ENCODE data around the gene C1orf105. TPM values are rescaled to one million over a fixed set of nuclear protein-coding genes. Genes with fewer than 3 reads are reported as not detected.
A peak's percentile ranks its signal among the peaks of the same experiment; 100 is the strongest.

C1orf105 gene
- total RNA-seq, 4 donors from 2014 or later, result not detected

DNA sequence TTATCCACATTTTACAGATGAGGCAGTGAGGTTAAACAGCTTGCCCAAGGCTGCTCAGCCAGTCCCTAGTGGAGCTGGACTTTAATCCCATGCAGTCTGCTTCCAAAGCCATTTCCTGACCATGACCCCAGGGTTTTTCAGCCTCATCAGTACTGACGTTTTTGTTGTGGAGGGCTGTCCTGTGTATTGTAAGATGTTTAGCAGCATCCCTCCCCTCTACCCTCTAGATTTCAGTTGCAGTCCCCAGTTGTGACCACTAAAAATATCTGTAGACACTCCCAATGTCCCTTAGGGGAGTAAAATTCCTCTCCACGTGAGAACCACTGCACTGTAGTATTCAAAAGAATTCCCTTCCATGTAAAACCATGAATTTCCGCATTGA lies 30.2 kb upstream of the C1orf105 start:
- Histone ChIP-seq H3K4me3 (replicated peaks in 1 of 3) (no peak overlapping the region), H3K27me3 (no peaks in the 10 kb centered on the region), H3K9me3 (no peaks in the 10 kb centered on the region), H3K4me1 (peaks cover 36 to 47% of the 10 kb centered on the region in 2 donors), H3K27ac (peak overlapping the region; percentile 72 to 93 (median 89)), H3K36me3 (no peaks in the 10 kb centered on the region)
- 23 to 28% methylated on average over 3 of the region's 3 CpGs for WGBS, 2 donors
- intact Hi-C loops (cut with DNase I), result no loop called here
- TF ChIP-seq, protein P1, sequence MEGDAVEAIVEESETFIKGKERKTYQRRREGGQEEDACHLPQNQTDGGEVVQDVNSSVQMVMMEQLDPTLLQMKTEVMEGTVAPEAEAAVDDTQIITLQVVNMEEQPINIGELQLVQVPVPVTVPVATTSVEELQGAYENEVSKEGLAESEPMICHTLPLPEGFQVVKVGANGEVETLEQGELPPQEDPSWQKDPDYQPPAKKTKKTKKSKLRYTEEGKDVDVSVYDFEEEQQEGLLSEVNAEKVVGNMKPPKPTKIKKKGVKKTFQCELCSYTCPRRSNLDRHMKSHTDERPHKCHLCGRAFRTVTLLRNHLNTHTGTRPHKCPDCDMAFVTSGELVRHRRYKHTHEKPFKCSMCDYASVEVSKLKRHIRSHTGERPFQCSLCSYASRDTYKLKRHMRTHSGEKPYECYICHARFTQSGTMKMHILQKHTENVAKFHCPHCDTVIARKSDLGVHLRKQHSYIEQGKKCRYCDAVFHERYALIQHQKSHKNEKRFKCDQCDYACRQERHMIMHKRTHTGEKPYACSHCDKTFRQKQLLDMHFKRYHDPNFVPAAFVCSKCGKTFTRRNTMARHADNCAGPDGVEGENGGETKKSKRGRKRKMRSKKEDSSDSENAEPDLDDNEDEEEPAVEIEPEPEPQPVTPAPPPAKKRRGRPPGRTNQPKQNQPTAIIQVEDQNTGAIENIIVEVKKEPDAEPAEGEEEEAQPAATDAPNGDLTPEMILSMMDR (IDR thresholded peaks at IDR 0.05), result no peak
- TF ChIP-seq POLR2A (IDR thresholded peaks at IDR 0.05), result no peak
- DNase-seq, result no peak

DNA sequence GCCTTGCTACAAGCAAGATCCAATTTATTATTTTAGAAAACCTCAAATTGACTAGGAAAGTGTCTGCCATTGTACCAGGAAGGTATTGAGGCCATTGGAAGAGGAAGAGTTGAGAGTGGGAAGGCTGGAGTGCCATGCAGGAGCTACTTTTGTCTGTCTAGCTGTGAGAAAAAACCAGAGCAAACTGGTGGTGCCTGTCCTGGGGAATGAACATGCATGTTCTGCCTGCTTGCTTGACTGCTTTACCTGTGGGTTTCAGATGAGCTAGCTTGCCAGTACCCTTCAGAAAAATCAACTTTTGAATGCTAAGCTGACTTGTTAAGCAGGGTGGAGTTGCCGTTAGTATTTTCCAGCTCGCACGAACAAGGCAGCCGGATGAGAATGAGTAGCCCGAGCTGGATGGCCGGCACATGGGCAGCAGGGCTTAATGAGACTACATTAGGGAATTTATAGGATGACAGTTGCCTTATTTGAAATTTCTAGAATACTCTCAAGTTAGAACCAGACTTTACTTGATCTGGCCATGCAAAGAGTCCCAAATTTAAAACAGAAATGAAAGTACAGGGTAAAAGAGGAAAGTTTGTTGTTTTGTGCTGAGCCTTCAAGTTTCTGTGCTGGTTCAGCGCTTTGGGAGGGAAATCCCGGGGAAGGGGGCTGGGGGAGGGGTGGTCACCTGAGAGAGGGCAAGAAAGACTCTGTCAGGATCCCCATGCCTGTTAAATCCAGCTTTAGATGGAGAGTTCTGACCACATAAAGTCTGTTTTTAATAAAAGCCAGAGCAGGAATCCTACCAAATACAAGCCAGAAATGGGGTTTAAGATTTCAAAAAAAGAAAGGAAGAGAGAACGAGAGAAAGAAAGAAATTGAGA lies 29.6 kb upstream of the C1orf105 start:
- intact Hi-C loops (cut with DNase I), result no loop called here
- peak in 1 of 2 donors; percentile 59 for TF ChIP-seq POLR2A (IDR thresholded peaks at IDR 0.05)
- TF ChIP-seq, protein P1 (IDR thresholded peaks at IDR 0.05), result no peak
- Histone ChIP-seq H3K9me3 (no peaks in the 10 kb centered on the region), H3K4me3 (replicated peaks in 1 of 3) (no peak overlapping the region), H3K4me1 (peaks cover 36 to 49% of the 10 kb centered on the region in 2 donors), H3K36me3 (no peaks in the 10 kb centered on the region), H3K27ac (peak overlapping the region; percentile 72 to 93 (median 89)), H3K27me3 (no peaks in the 10 kb centered on the region)
- DNase-seq, result peak; percentile 88
- WGBS, 2 donors, result 13 to 29% methylated on average over 9 of the region's 9 CpGs

DNA sequence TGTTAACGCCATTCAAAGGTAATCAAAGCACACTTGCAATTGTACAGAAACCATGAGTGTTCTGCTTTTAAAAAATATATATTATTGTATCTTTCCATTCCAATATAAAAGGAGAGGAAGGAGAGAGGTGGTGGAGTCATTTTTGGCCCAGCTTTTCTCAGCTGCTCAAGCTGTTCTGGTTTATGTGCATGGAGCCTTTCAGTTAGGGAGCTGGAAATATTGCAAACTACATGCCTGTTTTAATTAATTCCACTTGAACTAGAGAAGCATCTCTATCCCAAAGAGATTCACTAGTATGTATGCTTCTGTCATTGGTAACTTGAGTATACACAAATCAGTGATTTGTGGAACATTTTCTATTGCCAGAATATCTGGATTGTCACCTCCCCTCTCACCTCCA lies 28.5 kb upstream of the C1orf105 start:
- TF ChIP-seq POLR2A (IDR thresholded peaks at IDR 0.05), result no peak
- TF ChIP-seq, protein P1 (IDR thresholded peaks at IDR 0.05), result no peak
- Histone ChIP-seq H3K4me1 (peaks cover 36 to 49% of the 10 kb centered on the region in 2 donors), H3K4me3 (replicated peaks in 1 of 3) (no peak overlapping the region), H3K27me3 (no peaks in the 10 kb centered on the region), H3K36me3 (no peaks in the 10 kb centered on the region), H3K27ac (peak overlapping the region; percentile 72 to 93 (median 89)), H3K9me3 (no peaks in the 10 kb centered on the region)
- no peak for DNase-seq
- WGBS, 2 donors, result 90 to 95% methylated on average over 1 of the region's 1 CpG
- intact Hi-C loops (cut with DNase I), result no loop called here

DNA sequence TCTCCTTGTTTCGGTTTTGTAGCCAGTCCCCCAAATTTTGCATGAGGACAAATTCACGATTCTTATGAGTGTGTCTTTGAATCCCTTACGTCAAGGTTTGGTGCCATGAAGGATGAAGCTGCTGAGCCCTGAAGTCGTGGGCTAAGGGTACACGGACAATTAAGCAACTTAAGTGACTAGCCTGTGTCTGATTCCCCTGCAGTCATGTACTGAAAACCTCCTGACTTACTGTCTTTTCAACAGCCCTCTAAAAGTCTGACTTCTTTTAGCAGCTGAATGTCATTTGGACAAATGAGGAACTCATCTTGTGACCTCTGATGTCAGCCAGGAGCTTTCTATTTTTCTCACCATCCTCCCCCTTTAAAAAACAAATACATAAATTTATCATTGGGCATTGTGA lies 27.1 kb upstream of the C1orf105 start:
- Histone ChIP-seq H3K9me3 (no peaks in the 10 kb centered on the region), H3K36me3 (no peaks in the 10 kb centered on the region), H3K4me3 (replicated peaks in 1 of 3) (no peak overlapping the region), H3K27ac (peak overlapping the region; percentile 88 to 90 (median 89)), H3K27me3 (no peaks in the 10 kb centered on the region), H3K4me1 (peaks cover 41 to 53% of the 10 kb centered on the region in 2 donors)
- intact Hi-C loops (cut with DNase I), result no loop called here
- TF ChIP-seq POLR2A (IDR thresholded peaks at IDR 0.05), result no peak
- TF ChIP-seq, protein P1 (IDR thresholded peaks at IDR 0.05), result no peak
- 67 to 77% methylated on average over 5 of the region's 5 CpGs for WGBS, 2 donors
- DNase-seq, result no peak

DNA sequence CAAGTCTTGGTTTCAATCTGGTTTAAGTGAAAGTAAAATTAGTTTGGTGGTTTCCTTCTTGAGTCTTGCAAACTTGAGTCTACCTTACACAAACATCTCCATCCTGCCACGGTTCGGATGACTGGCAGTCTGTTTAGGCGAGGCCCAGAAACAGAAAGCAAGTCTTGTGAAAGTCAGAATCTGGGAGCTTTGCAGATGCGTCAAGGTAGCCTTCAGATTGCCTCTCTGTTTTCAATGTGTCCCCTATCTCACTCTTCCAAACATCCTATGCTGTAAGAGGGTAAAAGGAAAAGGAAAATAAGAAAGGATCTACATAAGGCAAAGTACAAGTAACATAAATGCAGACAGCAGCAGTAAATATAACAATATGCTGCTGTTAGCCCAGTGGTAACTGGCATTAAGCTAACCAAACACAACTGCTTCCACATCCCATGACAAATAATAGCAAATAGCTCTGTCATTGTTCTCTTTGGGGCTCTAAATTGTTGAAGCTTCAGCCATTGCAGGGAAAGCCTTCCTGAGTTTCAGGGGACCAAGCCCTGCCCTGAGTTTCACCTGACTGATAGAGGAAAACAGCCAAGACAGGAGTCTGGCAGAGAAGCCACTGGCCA lies 26.2 kb upstream of the C1orf105 start:
- TF ChIP-seq, protein P1 (IDR thresholded peaks at IDR 0.05), result no peak
- peak in 1 of 2 donors; percentile 23 for TF ChIP-seq POLR2A (IDR thresholded peaks at IDR 0.05)
- Histone ChIP-seq H3K27ac (peak overlapping the region; percentile 88 to 90 (median 89)), H3K4me1 (peaks cover 49 to 61% of the 10 kb centered on the region in 2 donors), H3K4me3 (replicated peaks in 1 of 3) (no peak overlapping the region), H3K36me3 (no peaks in the 10 kb centered on the region), H3K27me3 (no peaks in the 10 kb centered on the region), H3K9me3 (no peaks in the 10 kb centered on the region)
- DNase-seq, result peak; percentile 78 to 83
- 13 to 26% methylated on average over 4 of the region's 4 CpGs for WGBS, 2 donors
- intact Hi-C loops (cut with DNase I), result no loop called here
